ENCODE measurements around the gene UACA.
"Not testable (repeated sequence)": the region's sequence is repeated elsewhere in the genome, so short reads cannot be mapped to it uniquely, and the experiment has no call there.

Gene UACA

DNA sequence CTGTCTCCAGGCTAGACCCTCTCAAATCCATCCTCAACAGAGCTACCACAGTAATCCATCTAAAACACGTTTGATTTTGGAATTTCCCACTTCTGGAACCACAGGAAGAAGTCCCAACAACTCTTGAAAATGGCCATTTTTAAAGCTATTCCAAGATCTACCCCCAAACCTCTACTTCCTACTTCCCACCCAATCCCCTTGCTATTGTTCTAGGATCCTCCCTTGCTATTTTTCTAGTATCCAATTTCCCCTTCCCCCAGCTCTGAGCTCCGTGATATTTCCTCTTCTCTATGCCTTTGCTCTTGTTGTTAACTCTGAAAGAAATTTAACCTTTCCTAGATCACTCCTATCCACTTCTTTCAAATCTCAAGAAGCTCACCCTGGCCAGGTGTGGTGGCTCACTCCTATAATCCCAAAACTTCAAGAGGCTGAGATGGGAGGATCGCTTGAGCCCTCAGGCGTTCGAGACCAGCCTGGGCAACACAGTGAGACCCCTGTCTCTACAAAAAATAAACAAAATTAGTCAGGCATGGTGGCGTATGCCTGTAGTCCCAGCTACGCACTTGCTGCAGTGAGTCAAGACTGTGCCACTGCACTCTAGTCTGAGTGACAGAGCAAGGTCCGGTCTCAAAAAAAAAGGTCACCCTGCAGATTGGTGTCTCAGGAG, 13.0 kb downstream of the UACA start:
- TF ChIP-seq, protein P1, sequence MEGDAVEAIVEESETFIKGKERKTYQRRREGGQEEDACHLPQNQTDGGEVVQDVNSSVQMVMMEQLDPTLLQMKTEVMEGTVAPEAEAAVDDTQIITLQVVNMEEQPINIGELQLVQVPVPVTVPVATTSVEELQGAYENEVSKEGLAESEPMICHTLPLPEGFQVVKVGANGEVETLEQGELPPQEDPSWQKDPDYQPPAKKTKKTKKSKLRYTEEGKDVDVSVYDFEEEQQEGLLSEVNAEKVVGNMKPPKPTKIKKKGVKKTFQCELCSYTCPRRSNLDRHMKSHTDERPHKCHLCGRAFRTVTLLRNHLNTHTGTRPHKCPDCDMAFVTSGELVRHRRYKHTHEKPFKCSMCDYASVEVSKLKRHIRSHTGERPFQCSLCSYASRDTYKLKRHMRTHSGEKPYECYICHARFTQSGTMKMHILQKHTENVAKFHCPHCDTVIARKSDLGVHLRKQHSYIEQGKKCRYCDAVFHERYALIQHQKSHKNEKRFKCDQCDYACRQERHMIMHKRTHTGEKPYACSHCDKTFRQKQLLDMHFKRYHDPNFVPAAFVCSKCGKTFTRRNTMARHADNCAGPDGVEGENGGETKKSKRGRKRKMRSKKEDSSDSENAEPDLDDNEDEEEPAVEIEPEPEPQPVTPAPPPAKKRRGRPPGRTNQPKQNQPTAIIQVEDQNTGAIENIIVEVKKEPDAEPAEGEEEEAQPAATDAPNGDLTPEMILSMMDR (IDR thresholded peaks at IDR 0.05; ENCODE audit: low read depth, low read length), result no peak
- no peak overlapping the region for H3K4me3 ChIP-seq (ENCODE audit: low read depth, low read length)

DNA sequence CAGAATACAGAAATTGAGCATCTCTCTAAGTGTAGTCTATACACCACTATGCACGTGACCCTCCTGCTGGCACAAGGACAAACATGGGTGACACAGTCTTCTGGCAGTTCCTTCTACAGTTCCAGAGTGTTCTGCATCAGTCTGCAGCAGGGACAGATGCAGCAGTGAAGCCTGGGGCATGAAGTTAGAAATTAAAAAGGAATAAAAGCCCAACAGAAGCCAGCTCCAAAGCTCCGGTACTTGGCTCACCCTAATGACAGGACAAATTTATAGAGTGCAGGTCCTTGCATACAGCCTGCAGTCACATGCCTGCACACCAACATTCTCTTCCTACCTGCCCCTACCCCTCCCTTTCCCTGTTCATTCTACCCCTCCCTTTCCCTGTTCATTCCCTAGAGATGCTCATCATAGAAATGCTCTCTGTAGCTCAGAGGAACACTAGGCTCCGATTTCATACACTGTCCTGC, 15.0 kb downstream of the UACA start:
- TF ChIP-seq, protein P1 (IDR thresholded peaks at IDR 0.05; ENCODE audit: low read depth, low read length), result no peak
- no peak overlapping the region for H3K4me3 ChIP-seq (ENCODE audit: low read depth, low read length)

DNA sequence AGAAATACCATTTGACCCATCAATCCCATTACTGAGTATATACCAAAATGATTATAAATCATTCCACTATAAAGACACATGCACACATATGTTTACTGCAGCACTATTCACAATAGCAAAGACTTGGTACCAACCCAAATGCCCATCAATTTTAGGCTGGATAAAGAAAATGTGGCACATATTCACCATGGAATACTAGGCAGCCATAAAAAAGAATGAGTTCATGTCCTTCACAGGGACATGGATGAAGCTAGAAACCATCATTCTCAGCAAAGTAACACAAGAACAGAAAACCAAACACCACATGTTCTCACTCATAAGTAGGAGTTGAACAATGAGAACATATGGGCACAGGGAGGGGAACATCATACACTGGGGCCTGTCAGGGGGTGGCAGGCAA, 16.8 kb downstream of the UACA start:
- H3K4me3 ChIP-seq (ENCODE audit: low read depth, low read length), result not testable (repeated sequence)

DNA sequence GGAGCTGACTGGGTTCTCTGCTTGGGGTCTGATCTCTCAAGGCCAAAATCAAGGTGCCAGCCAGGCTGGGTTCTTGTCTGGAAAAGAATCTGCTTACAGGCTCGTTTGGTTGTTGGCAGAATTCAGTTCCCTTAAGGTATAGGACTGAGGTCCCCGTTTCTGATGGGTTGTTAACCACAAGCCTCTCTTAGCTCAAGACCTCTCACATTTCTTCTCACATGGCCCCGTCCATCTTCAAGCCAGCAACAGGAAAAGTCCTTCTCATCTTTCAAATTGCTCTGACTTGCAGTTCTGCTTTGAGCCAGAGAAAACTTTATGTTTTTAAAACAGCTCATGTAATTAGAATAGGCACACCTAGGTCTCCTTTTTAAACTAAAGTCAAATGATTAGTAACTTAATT, 20.4 kb downstream of the UACA start:
- H3K4me3 ChIP-seq (ENCODE audit: low read depth, low read length), result no peak overlapping the region
- TF ChIP-seq, protein P1 (IDR thresholded peaks at IDR 0.05; ENCODE audit: low read depth, low read length), result no peak

DNA sequence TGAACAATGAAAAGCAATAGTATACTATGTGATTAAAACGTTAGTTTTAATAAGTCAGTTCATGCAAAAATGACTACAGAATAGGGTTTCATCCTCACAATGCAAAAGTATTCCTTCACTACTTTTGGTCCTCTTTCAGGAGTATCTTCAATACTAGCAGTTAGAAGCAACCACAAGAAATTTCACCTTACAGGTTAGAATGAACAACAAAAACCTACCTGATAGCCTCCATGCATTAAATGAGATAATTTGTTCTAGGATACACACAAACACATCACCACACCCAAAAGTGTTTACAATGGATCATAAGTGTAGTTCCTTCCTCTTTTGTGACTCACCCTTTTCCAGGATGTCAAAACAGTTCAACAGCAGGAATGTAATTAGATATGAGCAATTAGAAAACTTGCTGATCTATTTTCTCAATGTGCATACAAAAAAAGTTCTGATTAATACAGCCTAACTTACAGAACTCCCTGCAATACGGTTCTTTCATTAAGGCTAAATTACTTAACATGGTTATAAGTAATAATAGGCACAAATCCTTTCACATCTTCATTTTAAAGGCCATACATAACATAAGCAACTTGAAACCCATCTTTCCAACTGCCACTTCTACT, 21.6 kb downstream of the UACA start:
- no peak overlapping the region for H3K4me3 ChIP-seq (ENCODE audit: low read depth, low read length)
- TF ChIP-seq, protein P1 (IDR thresholded peaks at IDR 0.05; ENCODE audit: low read depth, low read length), result no peak

DNA sequence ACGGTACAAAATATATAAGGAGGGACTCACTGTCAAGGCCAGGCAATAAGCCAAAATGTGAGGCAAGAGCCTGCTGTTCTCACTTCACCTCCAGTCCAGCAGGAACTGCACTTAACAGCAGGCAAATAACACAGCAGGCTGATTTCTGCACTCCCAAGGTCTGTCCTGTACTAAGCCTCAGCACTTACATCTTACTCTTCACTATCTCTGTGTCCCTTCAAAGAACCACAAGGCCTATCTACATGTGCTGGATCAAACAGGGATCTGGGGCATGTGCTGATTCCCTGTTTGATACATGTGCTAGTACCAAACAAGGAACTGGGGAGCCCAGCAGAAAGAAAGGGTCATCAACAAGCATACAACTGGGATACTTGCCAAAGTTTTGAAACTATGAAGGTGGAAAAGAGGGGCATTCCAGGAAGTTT, 22.2 kb downstream of the UACA start:
- no peak overlapping the region for H3K4me3 ChIP-seq (ENCODE audit: low read depth, low read length)

DNA sequence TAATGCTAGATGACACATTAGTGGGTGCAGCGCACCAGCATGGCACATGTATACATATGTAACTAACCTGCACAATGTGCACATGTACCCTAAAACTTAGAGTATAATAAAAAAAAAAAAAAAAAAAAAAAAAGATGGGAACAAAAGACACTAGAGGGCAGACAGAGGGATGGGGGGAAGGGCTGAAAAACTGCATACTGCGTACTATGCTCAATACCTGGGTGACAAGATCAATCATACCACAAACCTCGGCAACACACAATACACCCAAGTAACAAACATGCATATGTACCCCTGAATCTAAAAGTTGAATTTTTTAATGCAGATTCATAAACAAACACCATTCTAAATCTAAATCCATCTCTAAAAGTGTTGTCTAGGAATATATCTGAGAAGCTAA, 28.3 kb downstream of the UACA start:
- H3K4me3 ChIP-seq (ENCODE audit: low read depth, low read length), result not testable (repeated sequence)

More for the DNA sequence above, 22.2 kb downstream of the UACA start:
- TF ChIP-seq, protein P1 (IDR thresholded peaks at IDR 0.05; ENCODE audit: low read depth, low read length), result no peak

DNA sequence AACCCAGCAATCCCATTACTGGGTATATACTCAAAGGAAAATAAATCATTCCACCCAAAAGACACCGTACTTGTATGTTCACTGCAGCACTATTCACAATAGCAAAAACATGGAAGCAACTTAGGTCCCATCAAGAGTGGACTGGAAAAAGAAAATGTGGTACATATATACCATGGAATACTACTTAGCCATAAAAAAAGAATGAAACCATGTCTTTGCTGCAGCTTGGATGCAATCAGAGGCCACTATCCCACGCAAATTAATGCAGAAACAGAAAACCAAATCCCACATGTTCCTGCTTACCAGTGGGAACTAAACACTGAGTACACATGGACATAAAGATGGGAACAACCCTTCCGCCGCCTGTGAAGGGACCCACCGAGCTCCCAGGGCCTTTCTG, 34.2 kb downstream of the UACA start:
- H3K4me3 ChIP-seq (ENCODE audit: low read depth, low read length), result no peak overlapping the region
- TF ChIP-seq, protein P1 (IDR thresholded peaks at IDR 0.05; ENCODE audit: low read depth, low read length), result no peak
